Ishikawa (cell line): ENCODE data around the gene TLR5.

Experiments used
- CEBPB ChIP-seq: IDR thresholded peaks from 2 replicates; pipeline ENCODE4 v1.6.1; 2012
- CREB1 ChIP-seq: IDR thresholded peaks from 2 replicates; pipeline ENCODE4 v1.6.1; 2012; ENCODE audit warnings: low read depth
- EGR1 ChIP-seq: IDR thresholded peaks from 2 replicates; pipeline ENCODE4 v1.6.1; 2012
- EP300 ChIP-seq: IDR thresholded peaks from 2 replicates; pipeline ENCODE4 v1.6.1; 2012; ENCODE audit warnings: borderline replicate concordance
- FOXM1 ChIP-seq: IDR thresholded peaks from 2 replicates; pipeline ENCODE4 v1.6.1; 2012; ENCODE audit warnings: low read depth, borderline replicate concordance
- MAX ChIP-seq: IDR thresholded peaks from 2 replicates; pipeline ENCODE4 v1.6.1; 2012
- NFIC ChIP-seq: IDR thresholded peaks from 2 replicates; pipeline ENCODE4 v1.6.1; 2012
- RAD21 ChIP-seq: IDR thresholded peaks from 2 replicates; pipeline ENCODE4 v1.6.1; 2012; ENCODE audit warnings: low read depth
- REST ChIP-seq: IDR thresholded peaks from 2 replicates; pipeline ENCODE4 v1.6.1; 2012; ENCODE audit warnings: low read depth, mild to moderate bottlenecking
- TAF1 ChIP-seq: IDR thresholded peaks from 2 replicates; pipeline ENCODE4 v1.6.1; 2012; ENCODE audit warnings: low read depth, mild to moderate bottlenecking
- TCF12 ChIP-seq: IDR thresholded peaks from 2 replicates; pipeline ENCODE4 v1.6.1; 2012; ENCODE audit warnings: low read depth
- TEAD4 ChIP-seq: IDR thresholded peaks from 2 replicates; pipeline ENCODE4 v1.6.1; 2012
- USF1 ChIP-seq: IDR thresholded peaks from 2 replicates; pipeline ENCODE4 v1.6.1; 2012
- YY1 ChIP-seq: IDR thresholded peaks from 2 replicates; pipeline ENCODE4 v1.6.1; 2012; ENCODE audit warnings: low read depth
- ZBTB7A ChIP-seq: IDR thresholded peaks from 2 replicates; pipeline ENCODE4 v1.6.1; 2012; ENCODE audit warnings: low read depth

TLR5 gene, protein sequence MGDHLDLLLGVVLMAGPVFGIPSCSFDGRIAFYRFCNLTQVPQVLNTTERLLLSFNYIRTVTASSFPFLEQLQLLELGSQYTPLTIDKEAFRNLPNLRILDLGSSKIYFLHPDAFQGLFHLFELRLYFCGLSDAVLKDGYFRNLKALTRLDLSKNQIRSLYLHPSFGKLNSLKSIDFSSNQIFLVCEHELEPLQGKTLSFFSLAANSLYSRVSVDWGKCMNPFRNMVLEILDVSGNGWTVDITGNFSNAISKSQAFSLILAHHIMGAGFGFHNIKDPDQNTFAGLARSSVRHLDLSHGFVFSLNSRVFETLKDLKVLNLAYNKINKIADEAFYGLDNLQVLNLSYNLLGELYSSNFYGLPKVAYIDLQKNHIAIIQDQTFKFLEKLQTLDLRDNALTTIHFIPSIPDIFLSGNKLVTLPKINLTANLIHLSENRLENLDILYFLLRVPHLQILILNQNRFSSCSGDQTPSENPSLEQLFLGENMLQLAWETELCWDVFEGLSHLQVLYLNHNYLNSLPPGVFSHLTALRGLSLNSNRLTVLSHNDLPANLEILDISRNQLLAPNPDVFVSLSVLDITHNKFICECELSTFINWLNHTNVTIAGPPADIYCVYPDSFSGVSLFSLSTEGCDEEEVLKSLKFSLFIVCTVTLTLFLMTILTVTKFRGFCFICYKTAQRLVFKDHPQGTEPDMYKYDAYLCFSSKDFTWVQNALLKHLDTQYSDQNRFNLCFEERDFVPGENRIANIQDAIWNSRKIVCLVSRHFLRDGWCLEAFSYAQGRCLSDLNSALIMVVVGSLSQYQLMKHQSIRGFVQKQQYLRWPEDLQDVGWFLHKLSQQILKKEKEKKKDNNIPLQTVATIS

DNA sequence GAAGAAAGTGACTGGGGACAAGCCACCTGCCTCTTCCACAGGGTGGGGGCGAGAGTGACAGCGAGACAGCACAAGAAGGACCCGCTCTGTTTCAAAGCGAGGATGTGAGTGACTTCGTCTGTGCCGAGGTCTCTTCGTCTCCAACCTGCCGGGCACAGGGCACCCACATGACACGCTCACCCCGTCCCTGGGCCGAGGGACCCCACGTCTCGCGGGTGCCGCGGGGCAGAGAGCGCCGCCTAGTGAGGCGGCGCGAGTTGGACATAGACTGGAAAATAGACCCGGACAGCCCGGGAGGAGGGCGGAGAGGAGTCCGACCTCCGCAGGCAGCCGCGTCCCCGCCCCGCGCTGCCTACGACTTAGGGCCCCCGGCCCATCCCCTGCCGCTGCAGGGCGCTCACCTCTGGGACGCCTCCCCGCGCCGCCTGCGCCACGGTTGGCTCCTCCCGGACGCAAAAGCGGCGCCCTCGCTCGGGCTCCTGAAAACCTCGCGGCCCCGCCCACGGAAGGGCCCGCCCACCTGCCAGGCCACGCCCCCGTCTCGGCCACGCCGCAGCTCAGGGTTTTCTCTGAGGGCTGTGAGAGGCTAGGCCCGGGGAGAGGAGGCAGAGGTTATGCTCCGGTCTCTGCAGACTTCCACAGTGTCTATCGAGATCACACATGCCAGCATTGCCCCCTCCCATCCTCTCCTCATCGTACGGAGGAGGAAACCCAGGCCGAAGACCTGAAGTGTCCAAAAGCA is at the start of gene TLR5:
TLR5 (minus strand) TSS at position 454 of the 742 bp plus-strand sequence. CDS start 30,217 bp downstream, outside the sequence.
- TF ChIP-seq ZBTB7A = peak; percentile 76
- no peak for TF ChIP-seq RAD21
- TF ChIP-seq CREB1 = no peak
- TF ChIP-seq MAX = peak; percentile 96
- TF ChIP-seq EGR1 = peak; percentile 47; the same call in 1 of the 2 replicates
- TF ChIP-seq TAF1 = peak; percentile 62

DNA sequence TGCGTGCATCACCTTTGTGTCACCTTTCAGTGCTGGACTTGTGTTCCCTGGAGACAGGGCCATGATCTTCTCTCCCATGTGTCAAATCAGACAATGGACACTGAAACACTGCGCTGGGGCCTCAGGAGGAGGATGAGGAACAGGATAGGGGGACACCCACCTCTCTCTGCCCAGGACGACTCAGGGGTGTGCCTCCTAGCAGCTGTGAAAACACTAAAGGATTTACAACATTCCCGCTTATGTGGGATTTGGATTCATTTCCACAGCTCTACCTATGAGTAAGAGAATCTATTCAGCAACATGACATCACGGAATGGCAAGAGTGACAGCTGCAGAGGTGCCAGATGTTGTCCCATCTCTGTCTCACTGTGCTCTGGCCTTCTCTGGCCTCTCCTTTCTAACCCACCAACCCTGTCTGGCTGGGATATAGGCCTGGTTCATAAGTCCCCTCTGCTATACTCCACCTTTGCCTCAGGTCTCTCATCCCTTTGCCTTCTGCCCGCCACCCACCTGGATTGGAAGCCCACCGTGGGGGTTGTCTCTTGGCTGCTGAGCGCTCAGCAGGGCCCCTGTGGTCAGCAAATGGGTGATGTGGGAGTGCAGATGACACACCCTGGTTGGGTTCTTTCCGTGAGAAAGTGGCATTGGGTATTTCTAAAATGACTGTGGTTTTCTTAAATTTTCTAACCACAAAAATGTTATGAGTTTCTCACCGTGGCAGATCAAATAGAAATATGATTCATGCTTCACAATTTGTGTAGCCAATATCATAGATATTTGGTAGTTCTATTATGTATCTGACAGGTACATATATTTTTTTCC is 47.1 kb upstream of the TLR5 start:
- TF ChIP-seq RAD21 = no peak
- TF ChIP-seq NFIC = no peak
- TF ChIP-seq EGR1 = no peak
- TF ChIP-seq CEBPB = no peak
- TF ChIP-seq EP300 = no peak
- no peak for TF ChIP-seq TCF12
- no peak for TF ChIP-seq REST
- TF ChIP-seq CREB1 = no peak
- no peak for TF ChIP-seq TAF1
- no peak for TF ChIP-seq USF1
- TF ChIP-seq TEAD4 = no peak
- TF ChIP-seq FOXM1 = no peak

DNA sequence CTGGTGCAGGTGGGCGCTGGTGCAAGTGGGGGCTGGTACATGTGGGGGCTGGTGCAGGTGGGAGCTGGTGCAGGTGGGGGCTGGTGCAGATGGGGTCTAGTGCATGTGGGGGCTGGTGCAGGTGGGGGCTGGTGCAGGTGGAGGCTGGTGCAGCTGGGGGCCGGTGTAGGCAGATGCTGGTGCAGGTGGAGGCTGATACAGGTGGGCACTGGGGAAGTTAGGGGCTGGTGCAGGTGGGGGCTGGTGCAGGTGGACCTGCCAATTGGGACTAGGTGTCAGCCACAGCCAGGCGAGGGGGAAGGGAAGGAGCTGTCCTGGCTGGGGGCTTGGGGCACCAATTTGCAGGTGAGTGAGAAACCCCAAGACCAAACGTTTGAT is 46.5 kb upstream of the TLR5 start:
- TF ChIP-seq USF1 (no peak), EP300 (no peak), TAF1 (no peak), NFIC (no peak), EGR1 (no peak), ZBTB7A (no peak), TEAD4 (no peak)

- TF ChIP-seq EP300 = no peak
- no peak for TF ChIP-seq CEBPB
- no peak for TF ChIP-seq RAD21
- TF ChIP-seq ZBTB7A = no peak
Measured at GRCh38 chr1:223188618-223189356, 45.7 kb upstream of the TLR5 start.

DNA sequence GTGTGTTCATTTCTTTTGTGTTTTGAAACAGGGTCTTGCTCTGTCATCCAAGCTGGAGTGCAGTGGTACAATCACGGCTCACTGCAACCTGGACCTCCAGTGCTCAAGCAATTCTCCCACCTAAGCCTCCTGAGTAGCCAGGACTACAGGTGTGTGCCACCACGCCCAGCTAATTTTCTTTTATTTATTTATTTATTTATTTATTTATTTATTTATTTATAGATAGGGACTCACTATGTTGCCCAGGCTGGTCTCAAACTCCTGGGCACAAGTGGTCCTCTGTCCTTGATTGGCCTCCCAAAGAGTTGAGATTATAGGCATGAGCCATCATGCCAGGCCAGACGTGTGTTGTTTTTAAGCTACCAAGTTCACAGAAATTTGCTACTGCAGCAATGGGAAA is 43.8 kb upstream of the TLR5 start:
- no peak for TF ChIP-seq YY1
- no peak for TF ChIP-seq EGR1
- no peak for TF ChIP-seq TEAD4
- no peak for TF ChIP-seq FOXM1
- TF ChIP-seq ZBTB7A = no peak
- no peak for TF ChIP-seq CREB1
- TF ChIP-seq USF1 = no peak
- no peak for TF ChIP-seq CEBPB
- TF ChIP-seq EP300 = no peak
- TF ChIP-seq TAF1 = no peak
- TF ChIP-seq REST = no peak
- no peak for TF ChIP-seq TCF12
- no peak for TF ChIP-seq NFIC
- TF ChIP-seq RAD21 = no peak
- no peak for TF ChIP-seq MAX
